Sigmoid colon (tissue), 3 donors: Measurements from ENCODE around the gene FBXO40.

Experiments used
- CTCF ChIP-seq, 4 experiments: fragments of 450-650 bp in 3 of 4; fragments of 200-600 bp in 1 of 4; IDR thresholded peaks; one replicate each; pipeline ENCODE4 v1.5.1; 2016 to 2019; ENCODE audit warnings: antibody characterized with exemption in 4 of 4, mild to moderate bottlenecking in 3 of 4, moderate library complexity in 2 of 4
- POLR2A ChIP-seq, 2 donors: fragments of 450-650 bp; IDR thresholded peaks; one replicate each; pipeline ENCODE4 v1.6.1; 2016; ENCODE audit warnings: antibody characterized with exemption in 2 of 2, mild to moderate bottlenecking in 2 of 2, moderate library complexity in 2 of 2

- TF ChIP-seq CTCF (IDR thresholded peaks at IDR 0.05) = no peak
- TF ChIP-seq POLR2A (IDR thresholded peaks at IDR 0.05) = no peak
Observed at GRCh38 chr3:121621491-121621890, 28.3 kb downstream of the FBXO40 start.
